ENCODE results near the gene FAM50B.

FAM50B gene

GRCh38 chr6:3848925-3849605 is at the start of gene FAM50B:
FAM50B (plus strand) TSS chr6:3849373; CDS start chr6:3849812, 439 bp downstream.
- no peak for DNase-seq (ENCODE audit: low spot score)

GRCh38 chr6:3799719-3800118 is 49.5 kb upstream of the FAM50B start:
- no peak for DNase-seq (ENCODE audit: low spot score)

- no peak for DNase-seq (ENCODE audit: low spot score)
Measured at GRCh38 chr6:3800850-3801591, 48.2 kb upstream of the FAM50B start.

GRCh38 chr6:3801960-3802359 is 47.2 kb upstream of the FAM50B start:
- no peak for DNase-seq (ENCODE audit: low spot score)

GRCh38 chr6:3803627-3804468 is 45.3 kb upstream of the FAM50B start:
- DNase-seq (ENCODE audit: low spot score) = peak; percentile 20

- no peak for DNase-seq (ENCODE audit: low spot score)
Measured at GRCh38 chr6:3804964-3805363, 44.2 kb upstream of the FAM50B start.

- DNase-seq (ENCODE audit: low spot score) = no peak
Measured at GRCh38 chr6:3805448-3806123, 43.6 kb upstream of the FAM50B start.

- no peak for DNase-seq (ENCODE audit: low spot score)
Measured at GRCh38 chr6:3806169-3806922, 42.8 kb upstream of the FAM50B start.

GRCh38 chr6:3808199-3808598 is 41.0 kb upstream of the FAM50B start:
- DNase-seq (ENCODE audit: low spot score) = no peak

GRCh38 chr6:3808759-3809514 is 40.2 kb upstream of the FAM50B start:
- DNase-seq (ENCODE audit: low spot score) = peak; percentile 66

GRCh38 chr6:3809515-3809891 is 39.7 kb upstream of the FAM50B start:
- no peak for DNase-seq (ENCODE audit: low spot score)

GRCh38 chr6:3809982-3810381 is 39.2 kb upstream of the FAM50B start:
- DNase-seq (ENCODE audit: low spot score) = no peak

- no peak for DNase-seq (ENCODE audit: low spot score)
Measured at GRCh38 chr6:3811191-3811590, 38.0 kb upstream of the FAM50B start.

GRCh38 chr6:3812596-3812995 is 36.6 kb upstream of the FAM50B start:
- no peak for DNase-seq (ENCODE audit: low spot score)

- no peak for DNase-seq (ENCODE audit: low spot score)
Measured at GRCh38 chr6:3813150-3813780, 35.9 kb upstream of the FAM50B start.

GRCh38 chr6:3813918-3814317 is 35.3 kb upstream of the FAM50B start:
- DNase-seq (ENCODE audit: low spot score) = no peak

GRCh38 chr6:3814539-3814938 is 34.6 kb upstream of the FAM50B start:
- no peak for DNase-seq (ENCODE audit: low spot score)

- DNase-seq (ENCODE audit: low spot score) = no peak
Measured at GRCh38 chr6:3816251-3816650, 32.9 kb upstream of the FAM50B start.

- no peak for DNase-seq (ENCODE audit: low spot score)
Measured at GRCh38 chr6:3819161-3820110, 29.7 kb upstream of the FAM50B start.
